ENCODE results near the gene ETV3. TPM values are rescaled to one million over a fixed set of nuclear protein-coding genes. Genes with fewer than 3 reads are reported as not detected.

The ETV3 gene
- total and polyA plus RNA-seq, 2 of the 13 experiments (the other 11 are each of a cell fraction or from before 2014, with no cell fraction given), result 4.2 to 5.8 TPM

DNA sequence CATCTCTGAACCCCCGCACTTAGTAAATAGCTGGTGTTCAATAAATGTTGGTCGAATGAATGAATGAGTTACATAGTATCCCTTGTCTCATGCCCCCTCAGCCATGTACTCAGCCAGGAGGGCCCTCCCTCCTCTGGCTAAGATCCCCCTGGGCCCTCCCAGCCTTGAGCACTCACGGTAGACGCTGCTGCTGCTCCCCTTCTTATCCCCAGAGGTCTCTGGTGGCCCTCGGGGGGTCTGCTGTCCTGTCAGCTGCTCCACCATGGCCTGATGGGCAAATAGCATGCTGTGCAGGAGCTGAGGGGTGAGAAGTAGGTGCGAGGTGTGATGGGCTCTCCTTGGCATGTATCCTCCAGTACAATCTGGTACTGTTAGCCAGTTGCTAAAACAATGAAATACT, 40.5 kb downstream of the ETV3 start:
- H3K27ac ChIP-seq (ENCODE audit: extremely low read length, insufficient read depth, low read length), result no peak overlapping the region
- ATAC-seq (no peak), FAIRE-seq (no peak), DNase-seq (ENCODE audit: low spot score) (no peak)
- no peak overlapping the region for H2AFZ ChIP-seq (ENCODE audit: low read length)
- WGBS (ENCODE audit: low lambda C conversion rate), result 0% methylated on average over 3 of the region's 6 CpGs
- no peaks in the 10 kb centered on the region for H3K79me2 ChIP-seq (ENCODE audit: insufficient read depth, low read length)
- POLR2A ChIA-PET, result no interaction called here
- TF ChIP-seq NFIC (IDR thresholded peaks at IDR 0.05; ENCODE audit: low read length) (no peak), DNMT1 (CRISPR knock-in tag; IDR thresholded peaks at IDR 0.05) (no peak), SUZ12 (IDR thresholded peaks at IDR 0.05; ENCODE audit: low read depth, low read length) (no peak), THRA (CRISPR knock-in tag; IDR thresholded peaks at IDR 0.05; ENCODE audit: borderline replicate concordance) (no peak), MZF1 (CRISPR knock-in tag; IDR thresholded peaks at IDR 0.05; ENCODE audit: borderline replicate concordance) (no peak), TCF7 (IDR thresholded peaks at IDR 0.05; ENCODE audit: low read depth) (no peak)
- TF ChIP-seq, protein P1, sequence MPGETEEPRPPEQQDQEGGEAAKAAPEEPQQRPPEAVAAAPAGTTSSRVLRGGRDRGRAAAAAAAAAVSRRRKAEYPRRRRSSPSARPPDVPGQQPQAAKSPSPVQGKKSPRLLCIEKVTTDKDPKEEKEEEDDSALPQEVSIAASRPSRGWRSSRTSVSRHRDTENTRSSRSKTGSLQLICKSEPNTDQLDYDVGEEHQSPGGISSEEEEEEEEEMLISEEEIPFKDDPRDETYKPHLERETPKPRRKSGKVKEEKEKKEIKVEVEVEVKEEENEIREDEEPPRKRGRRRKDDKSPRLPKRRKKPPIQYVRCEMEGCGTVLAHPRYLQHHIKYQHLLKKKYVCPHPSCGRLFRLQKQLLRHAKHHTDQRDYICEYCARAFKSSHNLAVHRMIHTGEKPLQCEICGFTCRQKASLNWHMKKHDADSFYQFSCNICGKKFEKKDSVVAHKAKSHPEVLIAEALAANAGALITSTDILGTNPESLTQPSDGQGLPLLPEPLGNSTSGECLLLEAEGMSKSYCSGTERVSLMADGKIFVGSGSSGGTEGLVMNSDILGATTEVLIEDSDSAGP (CRISPR knock-in tag; IDR thresholded peaks at IDR 0.05; ENCODE audit: borderline replicate concordance), result no peak
- no peak overlapping the region for H3K4me3 ChIP-seq (replicated peaks in 1 of 3; ENCODE audit: insufficient read depth in 1 of 3, low read depth in 2 of 3, low read length in 3 of 3)
- CTCF ChIA-PET (ENCODE audit: low intra/inter-chr PET ratio, low total read pairs), result no interaction called here
- no TSS peak for BruUV-seq (replicated peaks)
- H3K36me3 ChIP-seq (replicated peaks in 1 of 2; ENCODE audit: control insufficient read depth in 1 of 2, insufficient read depth in 2 of 2, low read length in 2 of 2), result no peaks in the 10 kb centered on the region
- no peaks in the 10 kb centered on the region for H3K4me1 ChIP-seq (ENCODE audit: insufficient read depth, low read length)
- H3K9me3 ChIP-seq (ENCODE audit: low read length), result no peaks in the 10 kb centered on the region
- in situ Hi-C loops (cut with HindIII; ENCODE audit: extremely low pct_ligation_motif_present, low pct_unique_long_range_greater_than_20kb) (no loop called here), intact Hi-C loops (cut with micrococcal nuclease; ENCODE audit: unreplicated experiment) (loop anchor here (10.0 kb wide), 1 partner anchor 893 kb away; no protein-coding TSS in a partner anchor)
- H3K4me2 ChIP-seq (ENCODE audit: low read depth, low read length), result no peak overlapping the region
- no peaks in the 10 kb centered on the region for H4K20me1 ChIP-seq (ENCODE audit: insufficient read depth, low read length)
- H3K27me3 ChIP-seq (ENCODE audit: control insufficient read depth in 1 of 2, insufficient read depth in 2 of 2, low read length in 2 of 2), result peaks cover 0 to 3% of the 10 kb centered on the region in 2 experiments; a peak in 2 of 5 replicates
- H3K9ac ChIP-seq (ENCODE audit: insufficient read depth, low read depth, low read length), result no peak overlapping the region
